Measurements from ENCODE around the gene ATP2A3.

- TF ChIP-seq POLR2A (IDR thresholded peaks at IDR 0.05; ENCODE audit: low read depth, low read length) (no peak), POLR2AphosphoS5 (IDR thresholded peaks at IDR 0.05; ENCODE audit: low read depth, low read length) (no peak), SPI1 (IDR thresholded peaks at IDR 0.05; ENCODE audit: low read depth, low read length) (no peak), TAF1 (IDR thresholded peaks at IDR 0.05; ENCODE audit: low read depth, low read length) (no peak)
These were observed 43.3 kb upstream of the ATP2A3 start for GRCh38 chr17:4007346-4008081.

All from GM12891 (cell line).